Measurements from ENCODE around the gene TACR3.

DNA sequence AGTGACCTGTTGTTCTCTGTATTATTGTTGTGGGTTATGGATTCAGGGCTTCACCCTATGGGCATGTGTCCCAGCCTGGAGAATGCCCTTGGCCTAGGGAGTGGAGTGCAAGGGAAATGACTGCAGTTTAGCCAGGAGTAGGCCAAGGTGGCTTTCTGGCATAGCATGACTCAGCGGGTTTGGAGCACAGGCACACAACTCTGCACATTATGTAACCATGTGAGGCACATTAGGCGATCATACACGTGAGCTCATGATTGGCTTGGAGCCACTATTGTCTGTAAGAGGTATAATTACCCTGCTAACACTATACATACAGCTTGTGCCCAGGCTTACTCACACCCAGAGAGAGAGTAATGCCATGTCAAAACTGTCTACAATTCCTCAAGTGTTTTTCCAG is 35.1 kb upstream of the TACR3 start:
- no peak for TF ChIP-seq RAD21 (conservative IDR thresholded peaks at IDR 0.05)
- no peak for TF ChIP-seq SMC3 (conservative IDR thresholded peaks at IDR 0.05; ENCODE audit: poor library complexity)
- TF ChIP-seq, protein P1, sequence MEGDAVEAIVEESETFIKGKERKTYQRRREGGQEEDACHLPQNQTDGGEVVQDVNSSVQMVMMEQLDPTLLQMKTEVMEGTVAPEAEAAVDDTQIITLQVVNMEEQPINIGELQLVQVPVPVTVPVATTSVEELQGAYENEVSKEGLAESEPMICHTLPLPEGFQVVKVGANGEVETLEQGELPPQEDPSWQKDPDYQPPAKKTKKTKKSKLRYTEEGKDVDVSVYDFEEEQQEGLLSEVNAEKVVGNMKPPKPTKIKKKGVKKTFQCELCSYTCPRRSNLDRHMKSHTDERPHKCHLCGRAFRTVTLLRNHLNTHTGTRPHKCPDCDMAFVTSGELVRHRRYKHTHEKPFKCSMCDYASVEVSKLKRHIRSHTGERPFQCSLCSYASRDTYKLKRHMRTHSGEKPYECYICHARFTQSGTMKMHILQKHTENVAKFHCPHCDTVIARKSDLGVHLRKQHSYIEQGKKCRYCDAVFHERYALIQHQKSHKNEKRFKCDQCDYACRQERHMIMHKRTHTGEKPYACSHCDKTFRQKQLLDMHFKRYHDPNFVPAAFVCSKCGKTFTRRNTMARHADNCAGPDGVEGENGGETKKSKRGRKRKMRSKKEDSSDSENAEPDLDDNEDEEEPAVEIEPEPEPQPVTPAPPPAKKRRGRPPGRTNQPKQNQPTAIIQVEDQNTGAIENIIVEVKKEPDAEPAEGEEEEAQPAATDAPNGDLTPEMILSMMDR (IDR thresholded peaks at IDR 0.05; ENCODE audit: poor library complexity, severe bottlenecking), result no peak
- TF ChIP-seq EZH2 (IDR thresholded peaks at IDR 0.05; ENCODE audit: borderline replicate concordance, insufficient read depth, low read length, poor library complexity, severe bottlenecking), result no peak

Data from neural cell (in vitro differentiated cells).